ENCODE data around the gene TRIM3.

The TRIM3 gene

DNA sequence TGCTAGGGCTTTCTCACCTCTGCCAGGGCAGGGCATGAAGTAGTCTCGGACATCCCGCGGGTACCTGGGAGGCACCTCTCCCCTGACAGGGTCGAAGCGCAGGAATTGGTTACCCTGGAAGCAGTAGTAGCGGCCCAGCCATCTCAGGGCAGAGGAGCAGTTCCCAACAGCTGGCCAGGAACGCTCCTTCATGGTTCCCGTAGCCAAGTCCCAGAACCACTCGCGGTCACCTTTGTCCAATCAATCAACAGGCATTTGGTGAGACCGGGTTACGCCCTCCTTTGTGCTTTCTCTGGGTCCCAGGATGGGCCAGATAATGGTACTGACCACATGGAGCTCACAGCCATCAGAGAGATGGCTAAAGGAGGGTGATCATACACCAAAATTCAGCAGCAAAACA is 36.3 kb downstream of the TRIM3 start:
- DNase-seq, result no peak

DNA sequence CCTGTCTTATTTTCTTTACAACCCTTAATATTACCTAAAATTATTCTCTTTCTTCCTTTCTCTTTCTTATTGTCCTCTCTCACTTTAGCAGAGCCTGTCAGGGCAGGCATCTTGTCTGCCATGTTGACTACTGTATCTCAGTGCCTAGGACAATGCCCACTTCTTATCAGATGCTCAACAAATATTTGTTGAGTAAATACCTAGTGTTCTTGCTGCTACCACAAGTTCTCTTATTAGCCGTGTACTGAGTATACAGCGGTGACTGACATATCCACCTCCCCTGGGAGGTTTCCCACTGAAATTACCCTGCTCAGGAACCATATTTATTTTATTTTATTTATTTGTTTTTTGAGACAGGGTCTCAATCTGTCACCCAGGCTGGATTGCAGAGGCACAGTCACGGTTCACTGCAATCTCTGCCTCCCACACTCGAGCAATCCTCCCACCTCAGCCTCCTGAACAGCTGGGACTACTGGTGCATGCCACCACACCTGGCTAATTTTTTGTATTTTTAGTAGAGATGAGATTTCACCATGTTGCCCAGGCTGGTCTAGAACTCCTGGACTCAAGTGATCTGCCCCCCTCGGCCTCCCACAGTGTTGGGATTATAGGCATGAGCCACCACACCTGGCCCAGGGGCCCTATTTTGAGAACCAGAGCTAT is 39.6 kb downstream of the TRIM3 start:
- no peak for DNase-seq

DNA sequence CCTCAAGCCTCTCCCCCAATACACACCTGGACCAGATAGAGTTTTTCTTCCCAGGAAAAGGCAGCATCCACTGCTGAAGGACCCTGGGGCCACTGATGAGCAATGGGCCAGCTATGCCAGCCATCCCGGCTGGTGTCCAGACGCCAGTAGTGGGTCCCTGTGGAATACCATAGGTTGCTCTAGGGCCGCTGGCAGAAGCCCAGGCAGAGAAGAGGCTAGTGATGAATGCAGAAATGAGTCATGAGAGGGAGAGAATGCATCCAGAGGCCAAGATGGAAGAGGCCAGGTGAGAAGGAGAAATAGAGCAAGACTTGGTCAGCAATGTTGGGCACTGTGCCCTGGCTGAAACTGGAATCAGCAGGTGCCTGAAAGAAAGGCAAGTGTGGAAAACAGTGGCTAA is 41.9 kb downstream of the TRIM3 start:
- DNase-seq, result no peak

DNA sequence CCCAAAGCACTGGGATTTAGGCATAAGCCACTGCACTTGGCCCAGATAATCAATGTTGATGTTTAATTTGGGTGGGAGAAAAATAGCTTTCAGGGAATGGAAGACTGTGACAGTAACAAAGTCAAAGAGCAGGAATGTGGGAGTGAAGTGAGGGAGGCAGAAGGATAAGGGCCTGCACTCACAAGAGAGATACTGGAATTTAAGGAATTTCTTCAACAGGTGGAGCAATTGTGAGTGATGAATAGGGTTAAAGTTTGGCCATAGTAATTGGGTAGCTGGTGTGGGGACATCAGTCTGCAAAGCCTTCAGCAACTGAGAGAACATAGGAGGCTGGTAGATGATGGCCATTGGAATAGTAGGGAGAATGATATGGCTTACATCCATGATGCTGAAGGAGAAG is 46.2 kb downstream of the TRIM3 start:
- DNase-seq, result no peak

DNA sequence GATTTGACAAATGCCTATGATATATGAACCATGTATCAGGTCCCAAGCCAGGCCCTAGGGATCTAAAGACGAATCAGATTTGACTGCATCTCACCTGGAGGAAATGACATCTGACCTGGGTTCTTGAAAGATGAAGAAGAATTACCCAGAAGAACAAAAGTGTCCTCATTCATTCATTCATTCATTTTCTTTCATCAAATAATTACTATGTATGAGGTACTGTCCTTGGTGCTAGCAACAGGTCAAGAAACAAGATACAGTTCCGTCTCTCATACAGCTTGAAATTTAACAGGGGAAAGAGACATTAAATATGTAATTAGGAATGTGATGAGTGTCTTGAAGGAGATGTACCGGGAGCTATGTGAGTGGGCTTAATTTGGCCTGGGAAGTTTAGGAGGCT is 53.1 kb downstream of the TRIM3 start:
- DNase-seq, result no peak

DNA sequence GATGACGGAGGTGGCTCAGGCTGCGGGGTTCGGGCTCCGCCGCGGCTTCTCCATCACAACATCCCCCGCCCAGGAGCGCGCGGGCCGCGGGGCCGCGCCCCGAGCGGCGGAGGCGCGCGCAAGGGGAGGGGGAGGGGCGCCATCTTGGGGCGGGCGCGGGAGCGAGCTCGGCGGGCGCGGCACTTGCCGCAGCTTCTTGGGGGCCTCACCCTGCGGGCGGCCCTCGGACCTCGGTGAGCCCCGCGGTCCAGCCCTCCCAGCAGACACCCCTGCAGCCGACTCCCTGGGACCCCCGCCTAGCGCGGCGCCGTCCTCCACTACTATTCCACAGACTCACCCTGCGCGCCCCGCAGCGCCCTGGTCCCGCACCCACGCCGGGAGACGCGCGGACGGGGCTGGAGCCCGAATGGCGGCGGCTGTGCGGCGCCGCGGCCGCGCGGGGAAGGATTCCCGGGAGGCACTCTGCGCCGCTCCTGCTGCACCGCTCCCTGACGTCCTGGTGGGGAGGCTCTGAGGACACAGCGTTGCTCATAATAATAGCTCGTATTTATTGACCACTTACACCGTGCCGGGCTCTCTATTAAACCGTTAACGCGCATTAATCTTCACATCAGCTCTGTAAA is 54.6 kb downstream of the TRIM3 start, which contains the start of gene APBB1:
Gene APBB1 (minus strand): TSS at position 86 of the 623 bp plus-strand sequence. CDS start 7,747 bp downstream, outside the sequence.
- DNase-seq, result peak; percentile 79

DNA sequence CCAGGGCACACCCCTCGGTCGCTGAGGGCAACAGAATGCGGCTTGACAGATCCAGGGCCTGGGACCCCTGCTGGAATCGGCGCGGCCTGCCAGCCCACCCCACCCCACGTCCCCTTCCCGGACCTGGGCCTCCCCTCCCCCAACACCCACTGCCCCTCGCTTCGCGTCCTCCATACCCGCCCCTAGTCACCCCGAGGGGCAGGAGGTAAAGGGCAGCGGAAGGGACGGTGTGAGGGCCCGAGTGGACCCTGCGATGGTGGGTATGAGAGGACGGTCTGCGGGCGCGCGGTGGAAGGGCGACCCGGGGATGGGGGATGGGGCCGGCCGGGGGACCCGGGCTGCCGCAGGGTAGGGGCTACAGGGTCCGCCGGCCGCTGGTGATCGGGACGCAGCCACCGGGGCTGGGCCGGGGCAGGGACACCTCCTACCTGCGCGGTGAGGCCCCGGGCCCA is 55.2 kb downstream of the TRIM3 start:
- DNase-seq, result peak; percentile 23

DNA sequence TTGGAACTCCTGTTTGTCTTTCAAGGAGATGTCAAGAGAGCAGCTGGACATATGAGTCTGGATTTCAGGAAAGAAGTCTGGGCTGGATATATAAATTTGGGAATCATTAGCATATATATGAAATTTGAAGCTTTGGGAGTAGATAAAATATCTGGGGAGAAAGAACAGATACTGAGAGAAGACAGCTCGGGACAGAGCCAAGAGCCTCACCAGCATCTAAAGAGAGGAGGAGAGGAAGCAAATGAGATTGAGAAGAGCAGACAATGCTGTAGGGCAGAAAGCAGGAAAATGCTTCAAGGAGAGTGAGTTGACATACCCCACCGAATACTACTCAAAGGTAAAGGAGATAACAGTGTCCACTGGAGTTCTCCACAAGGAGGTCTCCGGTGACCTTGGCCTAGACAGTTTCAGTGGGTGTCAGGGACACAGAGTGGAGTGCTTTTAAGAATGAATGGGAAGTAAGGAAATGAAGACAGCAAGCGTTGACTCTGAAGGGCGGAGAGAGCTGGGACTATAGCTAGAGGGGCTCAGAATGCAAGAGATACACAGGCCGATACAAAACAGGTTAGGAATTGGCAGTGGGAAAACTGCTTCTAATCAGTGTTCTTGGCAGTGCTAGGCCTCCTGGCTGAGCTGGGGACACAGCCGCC is 55.7 kb downstream of the TRIM3 start:
- no peak for DNase-seq

DNA sequence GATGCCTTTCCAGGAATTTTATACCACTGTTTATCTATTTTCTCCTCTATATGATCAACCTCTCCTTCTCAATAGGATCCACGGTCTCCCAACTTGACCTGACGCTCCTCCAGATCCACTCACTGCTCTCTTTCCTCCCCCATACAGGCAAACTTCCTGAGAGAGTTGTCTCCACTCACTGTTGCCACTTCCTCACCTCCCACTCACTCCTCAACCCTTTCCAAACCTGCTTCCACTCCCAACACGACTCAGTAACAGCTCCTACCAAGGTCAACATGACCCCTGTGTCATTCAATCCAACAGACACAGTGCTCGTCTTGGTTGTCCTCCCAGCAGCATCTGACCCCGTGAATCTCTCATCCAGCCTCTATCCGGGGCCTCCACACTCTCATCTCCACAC is 57.9 kb downstream of the TRIM3 start:
- DNase-seq, result no peak

DNA sequence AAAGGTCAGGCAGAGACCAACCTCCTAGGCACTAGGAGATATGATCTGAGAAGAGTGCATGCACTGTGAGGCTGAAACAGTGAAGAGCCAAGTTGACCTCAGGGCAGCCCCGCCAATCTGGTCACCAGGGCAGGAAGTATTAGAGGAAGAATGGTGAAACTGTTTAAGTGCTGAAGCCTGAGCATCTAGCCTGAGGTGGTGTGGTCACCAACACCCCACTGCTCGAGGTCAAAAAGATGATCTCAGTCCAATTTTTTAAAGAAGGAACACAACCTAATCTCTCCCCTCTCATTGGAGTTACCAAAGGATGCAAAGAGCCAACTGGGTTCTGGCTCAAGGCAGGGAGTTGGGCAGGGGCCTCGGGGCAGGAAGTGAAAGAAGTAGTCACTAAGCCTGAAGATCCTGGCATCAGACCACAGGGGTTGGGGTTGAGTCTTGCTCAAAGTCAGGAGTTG is 58.8 kb downstream of the TRIM3 start:
- no peak for DNase-seq

DNA sequence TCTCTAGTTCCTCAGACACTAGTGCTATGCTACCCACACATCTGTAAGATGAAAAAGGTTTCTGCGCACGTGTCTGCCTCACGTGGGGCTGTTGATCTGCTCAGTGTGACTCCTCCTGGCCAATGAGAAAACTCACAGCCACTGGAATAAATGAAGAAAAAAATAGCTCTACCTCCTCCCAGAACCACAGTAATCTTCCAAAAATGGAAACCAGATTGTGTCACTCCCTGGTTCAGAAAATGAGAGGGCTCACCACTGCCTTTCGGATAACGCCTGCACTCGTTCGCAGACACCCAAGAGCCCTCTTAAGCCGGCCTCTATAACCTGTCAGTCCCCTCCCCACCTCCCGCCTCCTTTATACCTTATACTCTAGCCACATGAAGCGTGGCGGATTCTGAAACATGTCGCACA is 59.9 kb downstream of the TRIM3 start:
- peak; percentile 72 for DNase-seq

DNA sequence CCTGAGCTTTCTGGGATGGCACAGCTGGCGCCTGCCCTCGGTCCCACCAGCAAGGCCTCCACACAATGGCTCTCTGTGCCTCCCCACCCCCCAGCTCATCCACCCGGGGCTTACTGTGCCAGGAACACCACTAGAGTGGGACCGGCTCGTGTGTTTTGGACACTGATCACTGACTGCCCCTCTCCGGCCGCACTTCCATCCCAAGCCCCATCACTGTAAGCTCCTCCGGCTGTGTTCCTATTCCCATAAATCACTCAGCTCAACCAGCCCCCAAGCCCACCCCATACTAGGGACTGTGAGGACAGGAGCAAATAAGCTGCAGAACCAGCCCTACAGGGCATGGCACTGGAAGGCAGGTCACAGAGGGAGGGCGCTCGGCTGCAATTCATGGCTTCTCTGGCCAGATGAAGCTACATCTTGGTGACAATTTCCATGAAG is 62.1 kb downstream of the TRIM3 start:
- no peak for DNase-seq

DNA sequence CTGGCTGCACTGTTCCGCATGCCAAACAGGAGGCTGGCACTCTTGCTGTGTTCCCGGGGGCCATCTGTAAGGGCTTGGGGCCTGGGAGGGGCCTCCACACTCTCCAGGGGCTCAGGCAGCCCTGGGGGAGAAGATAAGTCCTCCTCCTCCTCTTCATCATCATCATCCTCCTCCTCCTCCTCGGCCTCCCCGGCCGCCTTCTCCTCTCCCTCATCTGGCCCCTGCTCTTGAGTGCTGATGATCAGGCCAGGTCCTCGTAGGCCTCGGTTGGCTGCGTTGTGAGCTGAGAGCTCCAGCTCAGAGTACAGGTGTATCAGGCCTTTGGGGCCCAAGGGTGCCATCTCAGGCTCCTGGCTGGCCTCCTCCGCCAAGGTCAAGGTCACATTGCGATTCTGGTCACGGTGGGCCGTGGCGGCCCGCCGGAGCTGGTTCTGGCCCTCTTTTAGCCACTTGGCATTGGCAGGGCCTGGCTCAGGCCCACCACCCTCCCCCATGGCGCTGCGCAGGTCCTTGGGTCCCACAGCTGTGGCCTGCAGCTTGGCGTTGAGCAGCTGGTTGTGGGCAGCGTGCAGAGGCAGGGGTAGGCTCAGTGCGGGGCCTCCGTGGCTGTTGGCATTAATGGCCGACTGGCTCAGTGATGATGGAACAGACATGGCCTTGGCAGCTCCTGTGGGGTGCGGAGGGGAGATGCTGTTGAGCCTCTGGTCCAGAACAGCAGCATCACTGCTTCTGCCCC is 62.9 kb downstream of the TRIM3 start:
- DNase-seq, result no peak

DNA sequence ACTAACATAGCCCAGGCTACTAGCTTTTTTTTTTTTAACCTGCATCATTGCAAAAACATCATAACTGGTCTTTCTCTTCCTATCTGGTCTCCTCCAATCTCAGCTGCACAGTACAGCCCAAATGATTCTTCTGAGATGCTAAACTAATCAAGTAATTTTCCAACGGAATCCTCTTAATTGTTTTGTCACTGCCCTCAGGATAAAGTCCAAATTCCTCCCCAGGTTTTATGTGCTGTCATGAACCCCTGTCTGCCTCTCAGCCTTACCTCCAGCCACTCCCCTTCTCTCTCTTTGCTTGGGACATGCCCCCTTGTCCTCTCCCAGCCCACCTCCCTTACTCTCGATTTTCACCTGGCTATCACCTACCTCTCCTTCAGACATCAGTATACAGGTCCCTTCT is 67.4 kb downstream of the TRIM3 start:
- DNase-seq, result no peak

DNA sequence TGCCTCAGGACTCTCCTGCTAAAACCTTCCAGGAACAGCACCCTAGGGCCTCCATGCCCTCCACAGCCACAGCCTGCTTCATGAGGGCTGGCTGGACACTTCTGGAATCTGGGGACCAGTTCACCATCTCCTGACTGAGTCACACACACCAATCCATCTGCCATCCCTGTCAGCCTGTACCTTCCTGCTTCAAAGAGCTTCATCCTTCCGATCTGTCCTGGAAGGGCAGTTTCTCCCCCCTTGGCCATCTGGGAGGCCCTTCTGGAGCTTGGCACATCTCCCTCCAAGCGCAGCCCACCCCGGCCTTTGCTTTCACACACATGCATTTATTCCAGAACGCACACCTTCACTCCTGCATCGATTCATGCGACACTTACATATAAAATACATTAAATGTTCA is 67.9 kb downstream of the TRIM3 start:
- DNase-seq, result no peak

DNA sequence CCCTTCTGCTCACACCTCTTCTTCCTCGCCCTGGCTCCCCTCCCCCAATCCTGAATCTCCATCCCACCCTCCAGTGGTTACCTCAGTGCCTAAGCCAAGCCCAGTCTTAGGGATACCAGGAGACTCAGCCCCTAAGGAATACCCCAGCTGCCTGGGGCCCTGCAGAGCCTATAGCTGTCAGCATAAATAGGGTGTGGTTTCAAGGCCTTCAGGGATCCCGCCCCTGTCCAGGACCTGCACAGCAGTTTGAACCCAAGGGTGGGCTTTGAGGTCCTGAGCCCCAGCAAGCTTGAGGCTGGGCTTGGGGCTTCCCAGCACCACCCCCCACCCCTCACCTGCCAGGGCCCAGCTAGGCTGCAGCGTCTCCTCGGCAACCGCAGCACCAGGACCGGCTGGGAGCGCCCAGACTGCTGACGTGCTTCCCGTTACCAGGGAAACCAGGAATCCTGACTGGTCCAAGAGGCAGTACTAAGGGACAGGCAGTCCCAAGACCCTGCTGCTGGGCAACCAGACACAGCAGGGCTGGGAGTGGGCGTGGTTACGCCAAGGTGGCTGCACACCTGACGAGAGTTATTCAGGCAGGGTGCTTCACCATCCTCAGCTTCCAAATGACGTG is 68.6 kb downstream of the TRIM3 start:
- DNase-seq, result no peak

DNA sequence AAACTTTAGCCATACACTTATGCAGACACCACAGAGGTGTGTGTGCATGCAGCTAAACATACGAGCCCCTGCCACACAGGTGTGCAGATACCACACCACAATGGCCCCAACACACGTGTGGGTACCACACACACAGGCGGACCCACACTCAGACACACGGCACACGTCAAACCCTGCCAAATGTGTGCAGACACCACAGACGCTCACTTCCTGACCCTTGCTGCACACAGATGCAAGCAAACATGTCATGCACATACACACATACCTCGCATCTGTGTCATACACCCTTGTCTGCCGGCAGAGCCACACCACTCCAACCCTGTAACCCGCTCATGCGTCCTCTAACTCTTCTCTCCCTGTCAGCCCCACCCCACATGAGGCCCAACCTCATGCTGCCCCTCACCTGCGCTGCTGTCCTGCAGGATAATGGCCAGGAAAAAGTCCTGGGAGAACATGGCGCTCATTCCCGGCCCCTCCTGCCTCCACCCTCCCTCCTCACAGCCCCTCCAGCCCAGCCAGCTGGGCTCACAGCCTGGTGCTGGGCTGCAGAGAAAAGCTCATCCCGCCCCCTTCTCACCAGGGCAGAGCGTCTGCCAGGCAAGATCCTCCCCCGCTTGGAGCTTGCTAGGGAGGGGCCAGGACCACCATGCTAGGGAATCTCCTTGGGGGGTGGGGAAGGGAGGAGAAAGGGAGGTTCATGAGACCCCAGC is 69.2 kb downstream of the TRIM3 start:
- DNase-seq, result no peak

DNA sequence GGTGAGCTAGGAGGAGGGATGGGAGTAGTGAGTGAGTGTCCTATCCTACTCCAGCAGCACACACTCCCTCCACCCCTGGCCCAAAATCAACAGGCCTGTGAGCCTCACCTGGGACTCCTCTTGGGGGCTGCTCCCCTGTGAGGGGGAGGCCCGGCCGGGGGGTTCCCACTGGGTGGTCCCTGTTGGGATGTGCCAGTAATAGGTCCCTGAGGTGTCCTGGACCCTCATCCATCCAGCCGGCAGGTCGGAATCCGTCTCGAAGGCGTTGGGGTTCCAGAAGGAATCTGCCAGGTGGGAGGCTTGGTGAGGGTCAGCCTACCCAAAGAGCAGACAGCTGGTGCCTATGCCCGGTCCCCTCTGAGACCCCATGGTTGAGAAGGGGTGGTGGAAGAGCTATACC is 70.2 kb downstream of the TRIM3 start:
- no peak for DNase-seq

DNA sequence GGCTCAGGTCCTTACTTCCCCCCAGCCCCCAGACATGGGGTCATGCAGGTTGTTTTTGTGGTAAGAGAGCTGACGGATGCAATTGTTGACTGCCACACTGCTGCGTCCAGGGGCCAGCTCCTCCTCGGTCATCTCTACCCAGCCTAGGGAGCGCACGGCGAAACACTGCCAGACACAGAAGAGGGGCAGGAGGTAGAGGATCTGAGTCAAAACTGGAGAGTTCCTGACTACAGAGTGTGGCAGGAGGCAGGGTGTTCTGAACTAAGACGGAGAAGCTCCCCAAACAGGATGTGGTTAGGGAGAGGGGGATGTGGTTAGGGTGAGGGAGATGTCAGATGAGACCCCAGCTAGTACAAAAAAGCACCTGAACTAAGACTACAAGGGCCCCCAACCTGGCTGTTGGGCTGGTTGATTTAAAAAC is 71.2 kb downstream of the TRIM3 start:
- DNase-seq, result no peak

DNA sequence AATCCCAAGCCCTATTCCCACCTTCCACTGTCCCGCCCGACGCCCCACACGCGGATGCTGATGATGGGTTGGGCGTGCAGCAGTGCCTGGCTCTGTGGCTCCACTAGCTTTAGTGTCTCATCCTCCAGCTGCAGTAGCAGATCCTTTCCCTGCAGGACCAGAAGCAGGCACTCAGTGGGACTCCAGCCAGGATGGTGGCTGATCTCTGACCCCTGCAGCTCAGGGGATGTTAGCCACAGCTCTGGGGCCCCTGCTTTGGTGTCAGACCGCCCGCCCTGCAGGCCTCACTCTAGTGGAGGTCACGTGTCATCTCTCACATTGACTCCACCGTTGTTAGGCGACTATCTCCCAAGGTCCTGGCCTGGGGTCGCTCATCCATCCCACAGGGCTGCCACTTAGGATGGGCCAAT is 71.7 kb downstream of the TRIM3 start:
- DNase-seq, result no peak

DNA sequence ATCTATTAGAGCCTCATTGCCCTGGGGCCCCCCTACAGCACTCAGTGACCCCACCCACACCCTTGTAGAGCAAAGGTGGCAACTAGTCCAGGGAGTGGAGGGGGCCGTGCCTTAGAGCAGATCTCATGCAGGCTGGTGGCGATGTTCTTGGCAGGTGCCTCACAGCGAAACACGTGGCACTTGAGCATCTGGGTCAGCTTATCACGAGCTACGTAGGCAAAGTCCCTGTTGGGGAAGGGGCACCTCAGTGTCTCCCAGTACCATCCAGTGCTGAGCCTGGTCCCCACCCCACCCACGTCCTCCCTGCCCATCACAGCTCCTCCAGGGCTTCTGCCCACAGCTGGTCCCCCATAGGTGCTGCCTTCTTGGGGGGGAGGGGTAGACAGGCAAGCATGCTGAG is 72.3 kb downstream of the TRIM3 start:
- DNase-seq, result no peak
